Activated naive CD4-positive, alpha-beta T cell treated with anti-CD3 and anti-CD28 coated beads, Interleukin-2, amount 10 ng/mL, durations not matched to agents 5 hours and 36 hours (primary cell): Measurements from ENCODE around the gene CRB1. TPM values are rescaled to one million over a fixed set of nuclear protein-coding genes. Genes with fewer than 3 reads are reported as not detected.

ENCODE experiments used
- total RNA-seq, 2 experiments: library from RNA; stranded (reverse); gene quantifications; one replicate each; pipeline ENCODE4 v1.2.3, GENCODE V29; 2021

CRB1 gene
- total RNA-seq, result not detected

DNA sequence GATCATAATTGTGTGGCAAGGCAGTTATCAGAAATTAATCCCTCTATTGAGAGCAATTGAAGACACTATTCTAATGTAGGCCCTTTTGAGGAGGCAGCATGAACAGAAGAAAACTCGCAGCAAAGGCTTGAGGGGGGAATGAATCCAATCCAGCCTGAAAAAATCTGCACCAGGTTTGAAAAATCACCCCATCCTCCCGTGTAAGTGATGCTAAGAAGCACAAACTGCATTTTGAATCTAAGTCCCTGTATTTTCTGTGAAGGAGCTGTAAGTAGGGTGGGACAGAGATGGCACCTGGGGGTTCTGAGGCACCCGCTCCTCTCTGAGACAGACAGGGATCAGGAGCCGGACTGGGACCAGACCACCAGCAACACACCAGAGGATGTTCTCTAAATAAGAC is at the start of gene CRB1:
TSS of gene CRB1 (plus strand) at position 241 of the 400 bp plus-strand sequence. CDS start 161 bp downstream, outside the sequence.

Other genes starting within 250 kb of the CRB1 start
- gene F13B, start 201.0 kb upstream of the CRB1 start, total RNA-seq, result not detected
- 10 to 100 TPM; 66.3 to 69.8 TPM for gene ASPM, start 121.6 kb upstream of the CRB1 start, total RNA-seq
- gene ZBTB41, start 67.0 kb upstream of the CRB1 start, total RNA-seq, result 1 to 10 TPM; 7.2 to 7.4 TPM